Caco-2 (cell line): ENCODE data around the gene HPGDS. TPM values are rescaled to one million over a fixed set of nuclear protein-coding genes. Genes with fewer than 3 reads are reported as not detected.

Experiments
- BruUV-seq: library from RNA; stranded (reverse); fragments of 400-500 nt; replicated peaks from 2 replicates; lab custom pipeline; 2021; lab: Mats Ljungman, UMichigan
- CTCF ChIA-PET: fragments of 300-600 bp; sonication (Branson Sonifier 250); formaldehyde crosslinking; loops from one replicate; lab custom pipeline; 2022; ENCODE audit warnings: antibody characterized with exemption; lab: Charles Lee
- POLR2A ChIA-PET: fragments of 300-600 bp; sonication (Branson Sonifier 250); formaldehyde crosslinking; loops from one replicate; lab custom pipeline; 2022; ENCODE audit warnings: antibody characterized with exemption; lab: Charles Lee
- DNase-seq, 2 experiments: peaks; one replicate each; pipeline versions ENCODE4 v3.0.0 to v3.0.0-alpha.2; 2020 to 2022
- H3K27me3 ChIP-seq: replicated peaks from 2 replicates; pipeline ENCODE4 v1.6.0; 2011; ENCODE audit warnings: low read length; ENCODE audit not compliant: control insufficient read depth, insufficient read depth
- H3K36me3 ChIP-seq: 2 replicates; pipeline ENCODE4 v1.5.1; 2011; ENCODE audit warnings: low read length; ENCODE audit not compliant: control insufficient read depth, insufficient read depth
- H3K4me1 ChIP-seq: fragments of 250-450 bp; sonication (Bioruptor Pico); 2 replicates; pipeline ENCODE4 v1.5.1; 2020; ENCODE audit warnings: mild to moderate bottlenecking
- H3K4me3 ChIP-seq: 2 replicates; pipeline ENCODE4 v1.5.1; 2011; ENCODE audit warnings: low read depth, mild to moderate bottlenecking, control low read depth, low read length
- H3K9me3 ChIP-seq: fragments of 250-450 bp; sonication (Bioruptor Pico); 2 replicates; pipeline ENCODE4 v1.5.1; 2020; ENCODE audit warnings: mild to moderate bottlenecking, moderate library complexity
- H3K27ac Mint-ChIP-seq: one replicate; pipeline ENCODE4 v1.8.0; 2022; ENCODE audit warnings: mixed read lengths; ENCODE audit not compliant: unreplicated experiment
- H3K27me3 Mint-ChIP-seq: one replicate; pipeline ENCODE4 v1.8.0; 2022; ENCODE audit warnings: mixed read lengths; ENCODE audit not compliant: insufficient read depth, unreplicated experiment
- H3K36me3 Mint-ChIP-seq: one replicate; pipeline ENCODE4 v1.8.0; 2022; ENCODE audit warnings: mild to moderate bottlenecking, mixed read lengths; ENCODE audit not compliant: insufficient read depth, unreplicated experiment
- H3K4me1 Mint-ChIP-seq: one replicate; pipeline ENCODE4 v1.8.0; 2022; ENCODE audit warnings: low read depth, mixed read lengths; ENCODE audit not compliant: unreplicated experiment
- H3K4me3 Mint-ChIP-seq: one replicate; pipeline ENCODE4 v1.8.0; 2022; ENCODE audit warnings: mild to moderate bottlenecking, moderate library complexity, mixed read lengths; ENCODE audit not compliant: unreplicated experiment
- H3K9me3 Mint-ChIP-seq: one replicate; pipeline ENCODE4 v1.8.0; 2022; ENCODE audit warnings: mixed read lengths; ENCODE audit not compliant: unreplicated experiment
- CTCF ChIP-seq, 2 experiments: fragments of 200-600 bp in 1 of 2; IDR thresholded peaks; 1 replicate in 1 of 2; 2 replicates in 1 of 2; pipeline versions ENCODE4 v1.5.1 to v1.8.0; 2011 to 2022; ENCODE audit warnings: antibody characterized with exemption in 1 of 2, control low read depth in 1 of 2, inconsistent platforms in 1 of 2, low read depth in 1 of 2, low read length in 1 of 2, mild to moderate bottlenecking in 1 of 2, moderate library complexity in 1 of 2; ENCODE audit not compliant: insufficient read depth in 1 of 2, severe bottlenecking in 1 of 2, unreplicated experiment in 1 of 2
- intact Hi-C: fragments of 100-400 bp; cut with micrococcal nuclease; formaldehyde crosslinking; loops from one replicate; pipeline ENCODE4 v1.10.0; 2022; ENCODE audit not compliant: unreplicated experiment
- total RNA-seq: library from RNA; stranded (reverse); gene quantifications from 2 replicates; pipeline ENCODE4 v1.2.3, GENCODE V29; 2022

The HPGDS gene
- total RNA-seq, 1 experiment from 2014 or later: not detected

GRCh38 chr4:94306713-94307112 is 35.9 kb downstream of the HPGDS start:
- ChIA-PET CTCF (interaction anchor here (2.1 kb wide), 1 partner anchor 27 kb away, joined by 9 read pairs; no protein-coding TSS in a partner anchor), POLR2A (no interaction called here)
- Histone ChIP-seq H3K9me3 (no peaks in the 10 kb centered on the region), H3K4me1 (peaks cover 42% of the 10 kb centered on the region), H3K36me3 (no peaks in the 10 kb centered on the region), H3K27me3 (no peaks in the 10 kb centered on the region), H3K4me3 (no peak overlapping the region)
- Mint-ChIP-seq H3K4me3 (no peak overlapping the region), H3K4me1 (peaks cover 29% of the 10 kb centered on the region), H3K36me3 (no peaks in the 10 kb centered on the region), H3K27me3 (no peaks in the 10 kb centered on the region), H3K9me3 (no peaks in the 10 kb centered on the region), H3K27ac (peak overlapping the region; percentile 67)
- DNase-seq: no peak
- no peak for TF ChIP-seq CTCF (IDR thresholded peaks at IDR 0.05; ENCODE audit: insufficient read depth in 1 of 2, low read depth in 1 of 2, low read length in 1 of 2, severe bottlenecking in 1 of 2, unreplicated experiment in 1 of 2)
- BruUV-seq: no TSS peak
- intact Hi-C loops: no loop called here

- Mint-ChIP-seq H3K27ac (peak overlapping the region; percentile 67), H3K27me3 (no peaks in the 10 kb centered on the region), H3K36me3 (no peaks in the 10 kb centered on the region), H3K9me3 (no peaks in the 10 kb centered on the region), H3K4me1 (peaks cover 29% of the 10 kb centered on the region), H3K4me3 (no peak overlapping the region)
- CTCF ChIA-PET: interaction anchor here (1.4 to 2.1 kb wide), 2 partner anchors 26 to 28 kb away, joined by 3 to 9 read pairs; no protein-coding TSS in a partner anchor
- no peak for DNase-seq
- no peak overlapping the region for H3K4me3 ChIP-seq
- H3K27me3 ChIP-seq: no peaks in the 10 kb centered on the region
- peaks cover 42% of the 10 kb centered on the region for H3K4me1 ChIP-seq
- intact Hi-C loops: no loop called here
- no peak for TF ChIP-seq CTCF (IDR thresholded peaks at IDR 0.05; ENCODE audit: insufficient read depth in 1 of 2, low read depth in 1 of 2, low read length in 1 of 2, severe bottlenecking in 1 of 2, unreplicated experiment in 1 of 2)
- POLR2A ChIA-PET: no interaction called here
- BruUV-seq: no TSS peak
- H3K9me3 ChIP-seq: no peaks in the 10 kb centered on the region
- no peaks in the 10 kb centered on the region for H3K36me3 ChIP-seq
Observed at GRCh38 chr4:94305466-94306225, 37.0 kb downstream of the HPGDS start.

GRCh38 chr4:94304365-94304971 is 38.2 kb downstream of the HPGDS start:
- no peaks in the 10 kb centered on the region for H3K36me3 Mint-ChIP-seq
- H3K27ac Mint-ChIP-seq: no peak overlapping the region
- peaks cover 29% of the 10 kb centered on the region for H3K4me1 Mint-ChIP-seq
- Histone ChIP-seq H3K27me3 (no peaks in the 10 kb centered on the region), H3K36me3 (no peaks in the 10 kb centered on the region), H3K4me3 (no peak overlapping the region), H3K4me1 (peaks cover 49% of the 10 kb centered on the region), H3K9me3 (no peaks in the 10 kb centered on the region)
- BruUV-seq: no TSS peak
- ChIA-PET CTCF (interaction anchor here (0.6 to 2.1 kb wide), 2 partner anchors 29 to 121 kb away, joined by 4 to 9 read pairs; no protein-coding TSS in a partner anchor), POLR2A (no interaction called here)
- intact Hi-C loops: loop anchor here (1.0 kb wide), 3 partner anchors 29 to 292 kb away; no protein-coding TSS in a partner anchor
- no peaks in the 10 kb centered on the region for H3K27me3 Mint-ChIP-seq
- H3K9me3 Mint-ChIP-seq: no peaks in the 10 kb centered on the region
- DNase-seq: peak in 1 of 2 experiments; percentile 41
- peak; percentile 52 to 62 for TF ChIP-seq CTCF (IDR thresholded peaks at IDR 0.05; ENCODE audit: insufficient read depth in 1 of 2, low read depth in 1 of 2, low read length in 1 of 2, severe bottlenecking in 1 of 2, unreplicated experiment in 1 of 2)
- H3K4me3 Mint-ChIP-seq: no peak overlapping the region
